Liver (tissue), 3 donors: ENCODE measurements around the gene PRKCD.

ENCODE experiments used
- ATF3 ChIP-seq: IDR thresholded peaks from 2 replicates; pipeline ENCODE4 v1.6.1; 2016; ENCODE audit warnings: antibody characterized with exemption
- EGR1 ChIP-seq, 2 donors: IDR thresholded peaks; 2 replicates each; pipeline ENCODE4 v1.6.1; 2016 to 2018; ENCODE audit warnings: antibody characterized with exemption in 2 of 2, low read depth in 2 of 2
- FOXA1 ChIP-seq: IDR thresholded peaks from 2 replicates; pipeline ENCODE4 v1.6.1; 2016; ENCODE audit warnings: antibody characterized with exemption
- GABPA ChIP-seq, 2 donors: IDR thresholded peaks in 1 of 2; conservative IDR thresholded peaks in 1 of 2; 2 replicates each; pipeline ENCODE4 v1.6.1; 2016; ENCODE audit warnings: antibody characterized with exemption in 2 of 2, mild to moderate bottlenecking in 1 of 2, moderate library complexity in 1 of 2
- JUND ChIP-seq, 2 donors: IDR thresholded peaks; 2 replicates each; pipeline ENCODE4 v1.6.1; 2016; ENCODE audit warnings: antibody characterized with exemption in 2 of 2
- NR2F2 ChIP-seq: IDR thresholded peaks from 2 replicates; pipeline ENCODE4 v1.6.1; 2016; ENCODE audit warnings: antibody characterized with exemption
- RAD21 ChIP-seq, 2 donors: IDR thresholded peaks; 2 replicates each; pipeline ENCODE4 v1.6.1; 2016; ENCODE audit warnings: antibody characterized with exemption in 2 of 2, mild to moderate bottlenecking in 2 of 2
- REST ChIP-seq: IDR thresholded peaks from 2 replicates; pipeline ENCODE4 v1.6.1; 2016; ENCODE audit warnings: antibody characterized with exemption, mild to moderate bottlenecking
- TAF1 ChIP-seq: conservative IDR thresholded peaks from 2 replicates; pipeline ENCODE4 v1.6.1; 2016; ENCODE audit warnings: antibody characterized with exemption, mild to moderate bottlenecking
- YY1 ChIP-seq: IDR thresholded peaks from 2 replicates; pipeline ENCODE4 v1.6.1; 2016; ENCODE audit warnings: antibody characterized with exemption, mild to moderate bottlenecking
- ZBTB33 ChIP-seq: IDR thresholded peaks from 2 replicates; pipeline ENCODE4 v1.6.1; 2016; ENCODE audit warnings: antibody characterized with exemption
- TF ChIP-seq, protein P1 (sequence below): fragments of 150-350 bp; IDR thresholded peaks from 2 replicates; pipeline ENCODE4 v1.5.1; 2017; ENCODE audit warnings: improper control_type of control experiment, low read depth, low read length; ENCODE audit not compliant: missing input control
- TF ChIP-seq, protein P2 (sequence below): IDR thresholded peaks from 2 replicates; pipeline ENCODE4 v1.6.1; 2016; ENCODE audit warnings: antibody characterized with exemption
- donor health status: healthy.
- donor health status: healthy.

DNA sequence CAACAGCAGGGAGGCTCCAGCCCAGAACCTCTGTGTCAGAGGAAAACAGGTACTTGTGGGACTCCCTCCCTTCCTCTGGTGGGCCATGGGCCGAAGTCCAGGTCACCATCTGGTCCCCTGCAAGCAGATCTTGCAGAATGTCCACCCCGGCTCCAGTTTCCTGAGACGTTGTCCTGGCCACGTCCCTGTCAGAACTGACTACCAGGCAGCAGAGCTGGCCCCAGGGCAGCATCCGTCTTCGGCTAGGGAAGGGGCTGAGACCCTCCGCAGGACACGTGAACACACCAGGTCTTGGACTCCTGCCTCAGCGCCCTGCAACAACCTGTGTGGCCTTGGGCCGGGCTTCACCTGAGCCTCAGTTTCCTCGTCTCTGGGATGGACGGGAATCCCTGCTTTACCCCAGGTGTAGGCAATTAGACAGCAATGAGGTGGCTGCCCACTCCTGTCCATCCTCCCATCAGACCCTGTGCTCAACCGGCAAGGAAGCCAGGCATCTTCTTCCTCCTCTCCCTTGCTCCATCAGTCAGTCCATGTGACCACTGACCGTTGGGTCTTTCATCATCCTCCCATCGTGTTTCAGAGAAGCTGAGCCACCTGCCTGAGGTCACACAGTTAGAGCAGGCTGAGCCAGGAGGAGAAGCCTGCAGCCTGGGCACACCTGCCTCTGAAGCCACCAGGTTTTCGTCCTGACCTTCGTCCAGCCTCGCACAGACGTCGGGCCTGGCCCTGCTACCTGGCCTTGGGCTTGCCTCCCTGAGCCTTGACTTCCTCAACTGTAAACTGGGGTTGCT lies 8.9 kb upstream of the PRKCD start:
- TF ChIP-seq, protein P1, sequence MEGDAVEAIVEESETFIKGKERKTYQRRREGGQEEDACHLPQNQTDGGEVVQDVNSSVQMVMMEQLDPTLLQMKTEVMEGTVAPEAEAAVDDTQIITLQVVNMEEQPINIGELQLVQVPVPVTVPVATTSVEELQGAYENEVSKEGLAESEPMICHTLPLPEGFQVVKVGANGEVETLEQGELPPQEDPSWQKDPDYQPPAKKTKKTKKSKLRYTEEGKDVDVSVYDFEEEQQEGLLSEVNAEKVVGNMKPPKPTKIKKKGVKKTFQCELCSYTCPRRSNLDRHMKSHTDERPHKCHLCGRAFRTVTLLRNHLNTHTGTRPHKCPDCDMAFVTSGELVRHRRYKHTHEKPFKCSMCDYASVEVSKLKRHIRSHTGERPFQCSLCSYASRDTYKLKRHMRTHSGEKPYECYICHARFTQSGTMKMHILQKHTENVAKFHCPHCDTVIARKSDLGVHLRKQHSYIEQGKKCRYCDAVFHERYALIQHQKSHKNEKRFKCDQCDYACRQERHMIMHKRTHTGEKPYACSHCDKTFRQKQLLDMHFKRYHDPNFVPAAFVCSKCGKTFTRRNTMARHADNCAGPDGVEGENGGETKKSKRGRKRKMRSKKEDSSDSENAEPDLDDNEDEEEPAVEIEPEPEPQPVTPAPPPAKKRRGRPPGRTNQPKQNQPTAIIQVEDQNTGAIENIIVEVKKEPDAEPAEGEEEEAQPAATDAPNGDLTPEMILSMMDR, result no peak
- TF ChIP-seq RAD21 (IDR thresholded peaks at IDR 0.05), result no peak
- TF ChIP-seq FOXA1, result no peak
- TF ChIP-seq EGR1 (IDR thresholded peaks at IDR 0.05; ENCODE audit: low read depth in 2 of 2), result no peak
- TF ChIP-seq GABPA (IDR thresholded peaks at IDR 0.05 in 1 of 2, conservative IDR thresholded peaks at IDR 0.05 in 1 of 2), result no peak
- no peak for TF ChIP-seq NR2F2
- TF ChIP-seq ZBTB33, result no peak
- no peak for TF ChIP-seq ATF3
- TF ChIP-seq TAF1, result no peak
- no peak for TF ChIP-seq JUND (IDR thresholded peaks at IDR 0.05)
- TF ChIP-seq REST, result no peak
- TF ChIP-seq, protein P2, sequence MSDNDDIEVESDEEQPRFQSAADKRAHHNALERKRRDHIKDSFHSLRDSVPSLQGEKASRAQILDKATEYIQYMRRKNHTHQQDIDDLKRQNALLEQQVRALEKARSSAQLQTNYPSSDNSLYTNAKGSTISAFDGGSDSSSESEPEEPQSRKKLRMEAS, result no peak
- TF ChIP-seq YY1, result no peak
